ENCODE data around the gene TMCC1. TPM values are rescaled to one million over a fixed set of nuclear protein-coding genes. Genes with fewer than 3 reads are reported as not detected.
"Not testable (repeated sequence)": the region's sequence is repeated elsewhere in the genome, so short reads cannot be mapped to it uniquely, and the experiment has no call there.

Gene TMCC1
- total RNA-seq, 2 donors from 2014 or later = 20.0 to 21.7 TPM

DNA sequence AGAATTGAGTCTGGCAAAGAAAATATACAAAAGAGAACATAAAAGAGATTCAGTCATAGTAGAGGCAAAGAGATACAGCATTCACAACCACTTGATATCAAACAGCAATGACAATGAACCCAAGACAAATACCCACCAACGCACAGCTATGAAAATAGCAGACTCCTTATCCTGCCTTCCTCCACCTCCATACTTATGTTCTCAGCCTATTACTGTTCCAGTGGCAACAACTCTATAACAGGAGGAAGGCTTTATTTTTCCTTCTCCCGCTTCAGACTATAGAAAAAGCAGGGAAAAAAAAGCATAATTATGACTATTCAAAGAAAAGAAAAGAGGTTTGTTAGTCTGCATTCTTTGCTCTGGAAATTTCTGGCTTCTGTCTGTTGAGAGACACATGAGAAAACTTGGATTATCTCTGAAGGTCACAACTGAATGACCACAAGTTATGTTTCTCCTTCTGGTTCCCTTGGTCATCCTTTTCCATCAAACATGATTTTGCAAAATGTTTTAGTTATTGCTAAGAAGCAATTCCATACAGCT, 205.9 kb downstream of the TMCC1 start:
- TF ChIP-seq, protein P1, sequence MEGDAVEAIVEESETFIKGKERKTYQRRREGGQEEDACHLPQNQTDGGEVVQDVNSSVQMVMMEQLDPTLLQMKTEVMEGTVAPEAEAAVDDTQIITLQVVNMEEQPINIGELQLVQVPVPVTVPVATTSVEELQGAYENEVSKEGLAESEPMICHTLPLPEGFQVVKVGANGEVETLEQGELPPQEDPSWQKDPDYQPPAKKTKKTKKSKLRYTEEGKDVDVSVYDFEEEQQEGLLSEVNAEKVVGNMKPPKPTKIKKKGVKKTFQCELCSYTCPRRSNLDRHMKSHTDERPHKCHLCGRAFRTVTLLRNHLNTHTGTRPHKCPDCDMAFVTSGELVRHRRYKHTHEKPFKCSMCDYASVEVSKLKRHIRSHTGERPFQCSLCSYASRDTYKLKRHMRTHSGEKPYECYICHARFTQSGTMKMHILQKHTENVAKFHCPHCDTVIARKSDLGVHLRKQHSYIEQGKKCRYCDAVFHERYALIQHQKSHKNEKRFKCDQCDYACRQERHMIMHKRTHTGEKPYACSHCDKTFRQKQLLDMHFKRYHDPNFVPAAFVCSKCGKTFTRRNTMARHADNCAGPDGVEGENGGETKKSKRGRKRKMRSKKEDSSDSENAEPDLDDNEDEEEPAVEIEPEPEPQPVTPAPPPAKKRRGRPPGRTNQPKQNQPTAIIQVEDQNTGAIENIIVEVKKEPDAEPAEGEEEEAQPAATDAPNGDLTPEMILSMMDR (IDR thresholded peaks at IDR 0.05) = no peak
- Histone ChIP-seq H3K27me3 (no peaks in the 10 kb centered on the region), H3K27ac (peak overlapping the region; percentile 68 to 81), H3K9me3 (no peaks in the 10 kb centered on the region), H3K4me3 (peak overlapping the region; percentile 23 to 47), H3K36me3 (no peaks in the 10 kb centered on the region), H3K4me1 (peaks cover 0 to 39% of the 10 kb centered on the region in 2 donors)
- DNase-seq (ENCODE audit: low spot score) = no peak

DNA sequence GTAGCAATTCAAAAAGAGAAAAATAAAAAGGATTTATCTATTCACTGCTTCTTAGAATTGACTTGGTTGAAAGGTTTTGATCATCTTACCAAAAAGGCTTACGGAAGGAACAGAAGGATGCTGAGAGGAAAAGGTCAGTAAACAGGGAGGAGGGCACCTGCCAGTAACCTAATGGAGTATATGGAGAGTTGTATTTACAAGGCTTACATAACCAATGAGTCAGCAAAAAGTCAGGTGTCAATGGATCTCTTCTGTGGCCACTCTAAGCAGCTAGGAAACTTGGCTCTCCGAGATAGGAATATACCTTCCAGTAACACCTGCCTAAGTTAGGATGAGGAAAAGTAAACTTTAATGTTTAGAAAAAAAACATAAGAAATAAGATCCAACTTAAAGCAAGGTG, 206.6 kb downstream of the TMCC1 start:
- TF ChIP-seq, protein P1 (IDR thresholded peaks at IDR 0.05) = no peak
- no peak for DNase-seq (ENCODE audit: low spot score)
- Histone ChIP-seq H3K9me3 (no peaks in the 10 kb centered on the region), H3K4me3 (peak overlapping the region in 1 of 2 donors; percentile 47), H3K27ac (peak overlapping the region; percentile 68 to 81), H3K4me1 (peaks cover 0 to 39% of the 10 kb centered on the region in 2 donors), H3K27me3 (no peaks in the 10 kb centered on the region), H3K36me3 (no peaks in the 10 kb centered on the region)

DNA sequence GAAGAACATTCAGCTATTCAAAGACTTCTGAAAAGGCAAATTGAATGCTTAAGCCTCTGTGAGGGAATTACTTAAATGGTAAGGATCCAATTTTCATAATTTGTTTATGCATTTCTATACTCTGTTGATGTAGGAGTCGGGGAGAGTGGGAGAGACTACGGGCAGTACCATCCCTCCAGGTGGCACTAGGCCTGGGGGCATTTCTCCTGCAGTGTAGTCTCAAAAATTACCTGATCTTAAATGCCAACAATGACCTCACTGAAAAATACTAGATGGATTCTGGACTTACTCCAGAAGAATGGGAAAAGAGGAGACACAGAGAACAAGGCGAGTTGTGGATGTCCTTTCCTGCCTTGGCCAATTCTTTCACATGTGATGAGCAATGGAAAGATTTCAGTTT, 209.2 kb downstream of the TMCC1 start:
- no peak for DNase-seq (ENCODE audit: low spot score)
- H3K4me3 ChIP-seq = no peak overlapping the region
- no peaks in the 10 kb centered on the region for H3K27me3 ChIP-seq
- peaks cover 0 to 35% of the 10 kb centered on the region in 2 donors for H3K4me1 ChIP-seq
- H3K27ac ChIP-seq = no peak overlapping the region
- no peaks in the 10 kb centered on the region for H3K36me3 ChIP-seq
- TF ChIP-seq, protein P1 (IDR thresholded peaks at IDR 0.05) = no peak
- no peaks in the 10 kb centered on the region for H3K9me3 ChIP-seq

DNA sequence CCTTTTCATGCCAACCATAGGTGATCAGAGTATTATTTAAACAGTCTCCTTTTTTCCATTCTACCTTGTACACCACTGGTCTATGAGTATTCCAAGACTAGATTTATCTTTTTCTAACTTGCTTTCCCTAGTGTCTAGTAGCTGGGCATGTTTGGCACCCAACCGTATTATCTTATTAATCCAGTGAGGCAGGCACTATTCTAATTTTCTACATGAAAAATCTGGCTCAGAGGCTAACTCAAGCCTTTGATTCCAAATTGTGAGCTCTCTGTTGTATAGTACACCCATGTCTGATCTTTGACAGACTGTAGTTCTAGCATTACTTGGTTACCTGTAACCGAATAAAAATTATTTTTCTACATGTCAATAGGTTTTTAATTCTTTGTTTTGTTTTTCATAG, 210.3 kb downstream of the TMCC1 start:
- no peak for DNase-seq (ENCODE audit: low spot score)
- no peaks in the 10 kb centered on the region for H3K9me3 ChIP-seq
- peaks cover 0 to 24% of the 10 kb centered on the region in 2 donors for H3K4me1 ChIP-seq
- no peak overlapping the region for H3K27ac ChIP-seq
- TF ChIP-seq, protein P1 (IDR thresholded peaks at IDR 0.05) = no peak
- no peak overlapping the region for H3K4me3 ChIP-seq
- H3K27me3 ChIP-seq = no peaks in the 10 kb centered on the region
- H3K36me3 ChIP-seq = no peaks in the 10 kb centered on the region

DNA sequence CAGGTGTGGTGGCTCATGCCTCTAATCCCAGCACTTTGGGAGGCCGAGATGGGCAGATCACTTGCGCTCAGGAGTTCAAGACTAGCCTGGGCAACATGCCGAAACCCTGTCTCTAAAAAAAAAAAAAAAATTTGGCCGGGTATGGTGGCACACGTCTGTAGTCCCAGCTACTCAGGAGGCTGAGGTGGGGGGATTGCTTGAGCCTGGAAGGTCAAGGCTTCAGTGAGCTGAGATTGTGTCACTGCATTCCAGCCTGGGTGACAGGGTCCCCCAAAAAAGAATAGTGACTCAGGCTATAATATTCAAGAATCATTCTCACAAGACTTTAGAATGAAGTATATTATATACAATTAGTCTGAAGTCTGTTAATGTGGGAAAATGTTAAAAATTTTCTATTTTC, 216.5 kb downstream of the TMCC1 start:
- no peaks in the 10 kb centered on the region for H3K36me3 ChIP-seq
- H3K27ac ChIP-seq = no peak overlapping the region
- no peaks in the 10 kb centered on the region for H3K27me3 ChIP-seq
- H3K4me1 ChIP-seq = peaks cover 0 to 26% of the 10 kb centered on the region in 2 donors
- no peak overlapping the region for H3K4me3 ChIP-seq
- H3K9me3 ChIP-seq = no peaks in the 10 kb centered on the region
- no peak for DNase-seq (ENCODE audit: low spot score)
- TF ChIP-seq, protein P1 (IDR thresholded peaks at IDR 0.05) = no peak

DNA sequence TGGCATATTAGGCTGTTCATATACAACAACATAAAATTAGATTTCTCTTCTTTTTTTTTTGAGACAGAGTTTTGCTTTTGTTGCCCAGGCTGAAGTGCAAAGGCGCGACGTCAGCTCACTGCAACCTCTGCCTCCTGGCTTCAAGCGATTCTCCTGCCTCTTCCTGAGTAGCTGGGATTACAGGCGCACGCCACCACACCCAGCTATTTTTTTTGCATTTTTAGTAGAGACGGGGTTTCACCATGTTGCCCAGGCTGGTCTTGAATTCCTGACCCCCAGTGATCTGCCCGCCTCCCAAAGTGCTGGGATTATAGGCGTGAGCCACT, 218.8 kb downstream of the TMCC1 start:
- H3K36me3 ChIP-seq; H3K27me3 ChIP-seq; H3K4me3 ChIP-seq; H3K27ac ChIP-seq; DNase-seq (ENCODE audit: low spot score); H3K9me3 ChIP-seq: not testable (repeated sequence)
- H3K4me1 ChIP-seq = peaks cover 0 to 26% of the 10 kb centered on the region in 2 donors
